ENCODE data around the gene ALDH1A1.

Gene ALDH1A1

GRCh38 chr9:72952914-72953313, at the start of gene ALDH1A1:
Gene ALDH1A1, minus strand, starts transcription at chr9:72953053. Its CDS starts 53 bp downstream, at chr9:72953000.
- DNase-seq: no peak

GRCh38 chr9:73001860-73002259, 49.0 kb upstream of the ALDH1A1 start:
- DNase-seq: no peak

- DNase-seq: no peak
Measured at GRCh38 chr9:72998363-72998762, 45.5 kb upstream of the ALDH1A1 start.

GRCh38 chr9:72997387-72997995, 44.6 kb upstream of the ALDH1A1 start:
- DNase-seq: no peak

- no peak for DNase-seq
Measured at GRCh38 chr9:72996684-72997314, 43.9 kb upstream of the ALDH1A1 start.

- DNase-seq: no peak
Measured at GRCh38 chr9:72996114-72996513, 43.3 kb upstream of the ALDH1A1 start.

GRCh38 chr9:72995131-72996024, 42.5 kb upstream of the ALDH1A1 start:
- DNase-seq: no peak

GRCh38 chr9:72991772-72992171, 38.9 kb upstream of the ALDH1A1 start:
- DNase-seq: no peak

GRCh38 chr9:72990397-72991182, 37.7 kb upstream of the ALDH1A1 start:
- no peak for DNase-seq

- DNase-seq: no peak
Measured at GRCh38 chr9:72986522-72987116, 33.8 kb upstream of the ALDH1A1 start.

GRCh38 chr9:72985746-72986145, 32.9 kb upstream of the ALDH1A1 start:
- no peak for DNase-seq

GRCh38 chr9:72984991-72985390, 32.1 kb upstream of the ALDH1A1 start:
- DNase-seq: no peak

GRCh38 chr9:72984226-72984947, 31.5 kb upstream of the ALDH1A1 start:
- DNase-seq: no peak

- no peak for DNase-seq
Measured at GRCh38 chr9:72983512-72984225, 30.8 kb upstream of the ALDH1A1 start.

- no peak for DNase-seq
Measured at GRCh38 chr9:72983056-72983455, 30.2 kb upstream of the ALDH1A1 start.

- DNase-seq: no peak
Measured at GRCh38 chr9:72982146-72982799, 29.4 kb upstream of the ALDH1A1 start.

GRCh38 chr9:72981433-72981832, 28.6 kb upstream of the ALDH1A1 start:
- no peak for DNase-seq

- no peak for DNase-seq
Measured at GRCh38 chr9:72980600-72981265, 27.9 kb upstream of the ALDH1A1 start.

GRCh38 chr9:72980183-72980582, 27.3 kb upstream of the ALDH1A1 start:
- DNase-seq: no peak

Measured in activated CD4-positive, CD25-positive, alpha-beta regulatory T cell (primary cell).